TTC549 (cell line): ENCODE results near the gene KRTAP5-2.

Experiments used
- FAIRE-seq: peaks from 2 replicates; lab custom pipeline; 2012; peaks lifted over from hg19 to GRCh38; lab: Jason Lieb, UNC

The KRTAP5-2 gene

DNA sequence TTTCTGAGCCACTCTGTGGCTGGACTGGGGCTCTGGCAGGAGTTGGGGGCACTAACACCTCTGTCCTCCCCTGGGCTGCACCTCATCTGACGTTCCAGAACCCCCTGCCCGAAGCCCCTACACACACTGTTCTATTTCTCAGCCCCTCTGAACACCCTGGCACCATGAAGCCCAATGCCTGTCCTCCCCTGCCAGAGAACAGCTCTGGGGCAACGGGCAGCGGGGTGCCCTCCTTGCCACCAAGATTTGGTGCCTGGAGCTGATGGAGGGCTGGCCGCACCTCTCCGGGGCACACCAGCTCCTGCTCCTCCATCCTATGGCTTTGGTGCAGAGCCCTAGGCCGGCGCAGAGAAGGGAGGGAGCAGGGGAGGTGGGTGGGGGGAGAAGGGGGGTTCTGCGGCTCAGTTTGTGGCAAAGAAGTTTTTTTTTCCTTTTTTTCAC, 42.4 kb downstream of the KRTAP5-2 start:
- no peak for FAIRE-seq

GRCh38 chr11:1554981-1555712, 42.9 kb downstream of the KRTAP5-2 start:
- no peak for FAIRE-seq

GRCh38 chr11:1553808-1554594, 44.1 kb downstream of the KRTAP5-2 start:
- no peak for FAIRE-seq

GRCh38 chr11:1549338-1550330, 48.5 kb downstream of the KRTAP5-2 start:
- no peak for FAIRE-seq

DNA sequence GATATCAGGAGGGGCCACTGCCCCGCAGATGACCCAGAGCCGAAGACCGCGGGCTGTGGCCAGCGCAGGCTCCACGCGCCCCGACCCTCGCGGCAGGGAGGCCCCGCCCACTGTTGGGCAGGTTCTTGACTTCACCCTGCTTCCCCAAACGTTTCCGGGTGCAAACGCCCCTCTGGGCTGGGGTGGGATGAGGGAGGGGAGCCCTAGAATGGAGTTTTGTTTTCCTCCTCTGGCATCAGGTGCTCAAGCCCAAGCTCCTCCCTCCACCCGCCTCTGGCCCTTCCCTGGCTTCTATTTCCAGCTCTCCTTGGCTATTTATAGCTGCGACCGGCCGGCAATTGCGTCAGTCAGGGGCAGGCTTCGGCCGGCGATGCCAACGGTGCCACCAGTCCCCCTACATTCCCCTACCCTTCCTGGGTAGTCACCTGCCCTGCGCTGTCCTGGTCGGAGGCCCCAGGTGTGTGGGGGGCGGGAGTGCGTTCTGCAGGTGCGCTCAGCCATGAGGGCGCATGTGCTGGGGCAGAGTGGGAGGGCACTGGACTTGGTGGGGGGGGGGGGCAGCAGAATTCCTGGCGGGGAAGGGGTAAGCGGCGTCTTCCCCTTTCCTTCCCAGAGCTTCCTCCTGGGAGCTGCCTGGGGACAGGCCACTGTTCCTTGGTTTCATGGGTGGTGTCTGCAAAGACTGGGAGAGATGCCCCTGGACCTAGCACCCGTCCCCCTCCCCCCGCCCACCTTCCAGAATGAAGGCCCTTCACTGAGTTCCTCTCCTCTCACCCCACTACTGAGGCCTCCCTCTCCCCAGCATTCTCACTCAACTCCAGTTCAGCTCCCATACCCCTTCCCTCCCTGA, 49.6 kb downstream of the KRTAP5-2 start:
- no peak for FAIRE-seq

GRCh38 chr11:1547467-1548098, 50.5 kb downstream of the KRTAP5-2 start:
- FAIRE-seq: no peak
